Prostate gland (tissue), 2 donors: Measurements from ENCODE around the gene WDR35. TPM values are rescaled to one million over a fixed set of nuclear protein-coding genes. Genes with fewer than 3 reads are reported as not detected.
A peak's percentile ranks its signal among the peaks of the same experiment; 100 is the strongest.

Experiments used
- DNase-seq: peaks from one replicate; pipeline ENCODE4 v3.0.0-alpha.2; 2019; ENCODE audit warnings: low spot score
- H3K27ac ChIP-seq, 2 donors: fragments of 200-600 bp; sonication (generic); 2 replicates each; pipeline ENCODE4 v1.5.1; 2017 to 2019
- H3K27me3 ChIP-seq: fragments of 200-600 bp; sonication (generic); replicated peaks from 2 replicates; pipeline ENCODE4 v1.5.1; 2019; ENCODE audit not compliant: insufficient read depth
- H3K36me3 ChIP-seq, 2 donors: fragments of 200-600 bp; sonication (generic); 1 replicate in 1 of 2; 2 replicates in 1 of 2; pipeline versions ENCODE4 v1.5.1 to v1.8.1; 2017 to 2019
- H3K4me1 ChIP-seq: fragments of 200-600 bp; sonication (generic); replicated peaks from 2 replicates; pipeline ENCODE4 v1.5.1; 2019
- H3K4me3 ChIP-seq, 2 donors: fragments of 200-600 bp; sonication (generic); 2 replicates each; pipeline ENCODE4 v1.5.1; 2017 to 2019
- H3K9me3 ChIP-seq: fragments of 200-600 bp; sonication (generic); 2 replicates; pipeline ENCODE4 v1.5.1; 2017
- CTCF ChIP-seq, 4 experiments: fragments of 200-600 bp in 2 of 4; fragments of 450-650 bp in 2 of 4; sonication (generic) in 2 of 4; IDR thresholded peaks; 1 replicate in 3 of 4; 2 replicates in 1 of 4; pipeline ENCODE4 v1.5.1; 2016 to 2019; ENCODE audit warnings: antibody characterized with exemption in 4 of 4, mild to moderate bottlenecking in 2 of 4, moderate library complexity in 2 of 4
- POLR2A ChIP-seq: fragments of 450-650 bp; IDR thresholded peaks from one replicate; pipeline ENCODE4 v1.6.1; 2016; ENCODE audit warnings: antibody characterized with exemption, mild to moderate bottlenecking
- POLR2AphosphoS5 ChIP-seq: sonication (generic); formaldehyde crosslinking; IDR thresholded peaks from one replicate; pipeline ENCODE4 v1.6.1; 2017; ENCODE audit warnings: antibody characterized with exemption
- WGBS: methylation state at CpG from one replicate; pipeline ENCODE4 v1.1.5; 2018; 5-methylcytosine and 5-hydroxymethylcytosine counted together
- intact Hi-C: fragments of 100-400 bp; cut with DNase I; formaldehyde crosslinking; loops from one replicate; pipeline ENCODE4 v1.14.2; 2022
- total RNA-seq, 2 donors: library from RNA; depleted of rRNA; stranded (reverse); fragments of >200 nt; gene quantifications; one replicate each; pipeline ENCODE4 v1.1.0, GENCODE V29; 2016

WDR35 gene
- total RNA-seq, 2 donors from 2014 or later = 9.2 to 10.1 TPM

GRCh38 chr2:20013126-20013849 is 23.4 kb upstream of the WDR35 start:
- intact Hi-C loops = loop anchor here (5.0 kb wide), 1 partner anchor 39 kb away; the partner anchor contains the start of gene LAPTM4A
- peak overlapping the region; percentile 62 to 63 for H3K27ac ChIP-seq

GRCh38 chr2:20012282-20013125 is 22.6 kb upstream of the WDR35 start, which contains the start of gene MATN3:
Gene MATN3 (minus strand): TSS chr2:20012668. CDS start chr2:20012631, 37 bp downstream.
- Histone ChIP-seq H3K4me3 (peak within 1 kb of the TSS; percentile 41 to 47), H3K27ac (peak within 1 kb of the TSS; percentile 62 to 63), H3K4me1 (no peaks in the 10 kb centered on the region), H3K36me3 (no peaks in the 10 kb centered on the region), H3K9me3 (no peaks in the 10 kb centered on the region), H3K27me3 (no peaks in the 10 kb centered on the region)
- no peak for DNase-seq
- TF ChIP-seq CTCF (IDR thresholded peaks at IDR 0.05) = no peak
- TF ChIP-seq POLR2A = no peak
- no peak for TF ChIP-seq POLR2AphosphoS5
- WGBS = 1% methylated on average over 30 of the region's 87 CpGs
- intact Hi-C loops = loop anchor here (5.0 kb wide), 1 partner anchor 40 kb away; the partner anchor contains the start of gene LAPTM4A

More at GRCh38 chr2:20013126-20013849, 23.4 kb upstream of the WDR35 start:
- Histone ChIP-seq H3K27me3 (no peaks in the 10 kb centered on the region), H3K9me3 (no peaks in the 10 kb centered on the region), H3K4me1 (no peaks in the 10 kb centered on the region), H3K4me3 (peak overlapping the region; percentile 41 to 47), H3K36me3 (no peaks in the 10 kb centered on the region)
- no peak for DNase-seq
- WGBS = 45% methylated on average over 15 of the region's 15 CpGs
- no peak for TF ChIP-seq POLR2A
- TF ChIP-seq CTCF (IDR thresholded peaks at IDR 0.05) = no peak
- no peak for TF ChIP-seq POLR2AphosphoS5

- TF ChIP-seq POLR2AphosphoS5 = no peak
- TF ChIP-seq CTCF (IDR thresholded peaks at IDR 0.05) = no peak
- no peak for TF ChIP-seq POLR2A
- DNase-seq = no peak
- Histone ChIP-seq H3K9me3 (no peaks in the 10 kb centered on the region), H3K36me3 (no peaks in the 10 kb centered on the region), H3K27ac (no peak overlapping the region), H3K4me3 (peak overlapping the region in 1 of 2 donors; percentile 47), H3K27me3 (no peaks in the 10 kb centered on the region), H3K4me1 (no peaks in the 10 kb centered on the region)
- intact Hi-C loops = loop anchor here (5.0 kb wide), 1 partner anchor 40 kb away; the partner anchor contains the start of gene LAPTM4A
- 33% methylated on average over 4 of the region's 4 CpGs for WGBS
Measured at GRCh38 chr2:20012032-20012281, 22.1 kb upstream of the WDR35 start.

GRCh38 chr2:20011276-20012031 is 21.5 kb upstream of the WDR35 start:
- no peak for DNase-seq
- WGBS = 62% methylated on average over 14 of the region's 14 CpGs
- Histone ChIP-seq H3K27ac (no peak overlapping the region), H3K4me1 (no peaks in the 10 kb centered on the region), H3K36me3 (no peaks in the 10 kb centered on the region), H3K4me3 (no peak overlapping the region), H3K27me3 (no peaks in the 10 kb centered on the region), H3K9me3 (no peaks in the 10 kb centered on the region)
- TF ChIP-seq POLR2A = no peak
- TF ChIP-seq POLR2AphosphoS5 = no peak
- TF ChIP-seq CTCF (IDR thresholded peaks at IDR 0.05) = no peak
- intact Hi-C loops = loop anchor here (5.0 kb wide), 1 partner anchor 41 kb away; the partner anchor contains the start of gene LAPTM4A
